Measurements from ENCODE around the gene SLC2A5.
"Not testable (repeated sequence)": the region's sequence is repeated elsewhere in the genome, so short reads cannot be mapped to it uniquely, and the experiment has no call there.

Gene SLC2A5

DNA sequence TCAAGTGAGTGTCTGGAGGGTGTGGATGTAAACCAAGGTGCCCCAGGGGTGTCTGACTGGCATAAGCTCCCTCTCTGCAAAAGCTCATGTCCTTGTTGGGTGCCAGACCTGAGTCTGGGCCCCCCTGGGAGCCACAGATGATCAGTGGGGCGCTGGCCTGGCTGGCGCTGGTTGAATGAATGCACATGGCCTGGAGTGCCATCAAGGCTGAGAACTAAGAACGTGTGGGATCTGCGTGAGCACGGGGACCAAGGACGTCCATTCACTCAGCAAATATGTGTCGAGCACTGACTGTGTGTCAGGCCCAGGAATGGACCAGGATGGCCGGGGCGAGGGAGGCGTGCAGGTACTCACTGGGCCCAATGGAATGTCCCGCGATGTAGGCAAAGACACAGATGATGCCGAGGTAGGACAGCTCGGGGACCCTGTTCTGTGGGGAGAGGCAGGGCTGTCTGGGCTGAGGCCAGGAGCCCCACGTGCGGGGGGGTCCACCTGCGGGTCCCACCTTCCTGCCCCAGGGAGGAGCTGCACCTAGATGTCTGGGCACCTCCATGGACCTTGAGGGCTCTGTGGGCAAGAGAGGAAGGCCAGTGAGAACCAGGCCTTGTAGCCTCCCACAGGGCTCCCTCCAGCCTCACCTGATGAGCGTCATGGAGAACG, 62.3 kb downstream of the SLC2A5 start:
- no peaks in the 10 kb centered on the region for H3K9me3 Mint-ChIP-seq
- H3K4me1 Mint-ChIP-seq: peaks cover 29% of the 10 kb centered on the region
- no peaks in the 10 kb centered on the region for H3K36me3 Mint-ChIP-seq
- no peak overlapping the region for H3K27ac Mint-ChIP-seq
- no peak overlapping the region for H3K4me3 Mint-ChIP-seq
- ATAC-seq (ENCODE audit: low read depth) (no peak), DNase-seq (ENCODE audit: low spot score in 2 of 2) (no peak)
- H3K27me3 Mint-ChIP-seq: peaks cover 21% of the 10 kb centered on the region

- H3K4me3 Mint-ChIP-seq: no peak overlapping the region
- H3K27ac Mint-ChIP-seq: no peak overlapping the region
- no peaks in the 10 kb centered on the region for H3K9me3 Mint-ChIP-seq
- peaks cover 19% of the 10 kb centered on the region for H3K4me1 Mint-ChIP-seq
- peaks cover 13% of the 10 kb centered on the region for H3K27me3 Mint-ChIP-seq
- ATAC-seq (ENCODE audit: low read depth) (no peak), DNase-seq (ENCODE audit: low spot score in 2 of 2) (no peak)
- H3K36me3 Mint-ChIP-seq: no peaks in the 10 kb centered on the region
These were observed 64.1 kb downstream of the SLC2A5 start for GRCh38 chr1:9005395-9005708.

DNA sequence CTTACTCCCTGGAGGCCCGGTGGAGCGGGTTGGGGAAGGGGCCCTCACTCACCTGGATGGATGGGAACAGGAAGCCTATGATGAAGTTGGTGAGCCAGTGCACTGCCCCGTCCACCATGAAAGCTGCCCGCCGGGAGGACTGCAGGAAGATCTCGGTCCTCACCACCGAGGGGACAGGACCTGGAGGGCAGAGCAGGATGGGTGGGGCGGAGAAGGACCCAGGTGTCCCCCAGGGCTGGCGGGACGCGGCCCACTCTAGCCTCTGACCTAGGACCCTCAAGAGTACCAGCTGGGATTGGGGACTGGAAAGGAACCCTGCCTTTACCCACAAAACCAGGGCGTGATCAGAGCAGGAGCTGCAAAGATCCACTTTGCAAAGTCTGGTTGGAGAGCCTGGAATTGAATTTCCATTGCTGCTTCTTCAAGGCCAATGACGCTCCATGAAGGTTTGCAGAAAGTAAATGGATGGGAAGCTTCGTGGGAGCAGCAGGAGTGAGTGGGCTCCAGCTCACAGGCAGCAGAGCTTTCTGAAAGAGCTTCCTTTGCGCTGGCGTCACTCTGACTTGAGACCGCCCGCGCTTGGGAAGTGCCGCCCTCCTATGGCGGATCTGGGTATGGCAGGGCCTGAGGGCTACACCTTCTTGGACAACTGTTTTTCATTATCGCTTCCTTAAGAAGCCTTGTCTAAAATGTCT, 64.6 kb downstream of the SLC2A5 start:
- Mint-ChIP-seq H3K4me1 (peaks cover 15% of the 10 kb centered on the region), H3K27me3 (peaks cover 13% of the 10 kb centered on the region), H3K36me3 (no peaks in the 10 kb centered on the region), H3K9me3 (no peaks in the 10 kb centered on the region), H3K4me3 (no peak overlapping the region), H3K27ac (no peak overlapping the region)
- peak; percentile 74 for ATAC-seq (ENCODE audit: low read depth)
- DNase-seq (ENCODE audit: low spot score in 2 of 2): peak; percentile 72 to 88

DNA sequence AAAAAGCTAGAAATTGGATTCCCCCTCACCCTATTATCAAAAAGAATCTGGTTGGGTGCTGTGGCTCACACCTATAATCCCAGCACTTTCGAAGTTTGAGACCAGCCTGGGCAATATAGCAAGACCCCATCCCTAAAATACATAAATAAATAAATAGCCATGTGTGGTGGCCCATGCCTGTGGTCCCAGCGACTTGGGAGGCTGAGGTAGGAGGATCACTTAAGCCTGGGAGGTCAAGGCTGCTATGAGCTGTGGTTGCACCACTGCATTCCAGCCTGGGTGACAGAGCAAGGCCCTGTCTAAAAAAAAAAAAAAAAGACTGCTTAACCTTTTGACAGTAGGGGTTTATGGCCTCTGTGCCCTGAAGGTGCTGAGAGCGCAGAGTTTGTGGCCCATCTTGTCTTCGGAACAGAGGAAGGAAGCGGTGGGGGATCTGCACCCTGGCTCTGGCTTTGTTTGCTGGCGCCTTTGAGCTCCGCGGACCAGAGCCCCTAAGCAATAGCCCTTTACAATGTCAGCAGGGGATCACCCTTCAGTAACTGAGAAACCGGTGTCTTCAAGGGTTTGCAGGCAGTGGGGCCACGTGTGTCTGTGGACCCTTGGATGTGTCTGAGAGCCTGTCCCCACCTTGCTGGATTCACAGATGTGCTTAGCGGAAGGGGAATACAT, 65.3 kb downstream of the SLC2A5 start:
- Mint-ChIP-seq H3K27me3 (peaks cover 10% of the 10 kb centered on the region), H3K4me1 (peaks cover 11% of the 10 kb centered on the region), H3K36me3 (no peaks in the 10 kb centered on the region), H3K9me3 (no peaks in the 10 kb centered on the region), H3K4me3 (no peak overlapping the region), H3K27ac (no peak overlapping the region)
- no peak for DNase-seq (ENCODE audit: low spot score in 2 of 2)
- no peak for ATAC-seq (ENCODE audit: low read depth)

- H3K36me3 Mint-ChIP-seq; ATAC-seq (ENCODE audit: low read depth); H3K4me1 Mint-ChIP-seq; H3K27me3 Mint-ChIP-seq; H3K9me3 Mint-ChIP-seq; H3K4me3 Mint-ChIP-seq; H3K27ac Mint-ChIP-seq; DNase-seq (ENCODE audit: low spot score in 2 of 2): not testable (repeated sequence)
These were observed 67.2 kb downstream of the SLC2A5 start for GRCh38 chr1:9002215-9002560.

- H3K9me3 Mint-ChIP-seq; H3K4me3 Mint-ChIP-seq; H3K36me3 Mint-ChIP-seq; H3K4me1 Mint-ChIP-seq; H3K27ac Mint-ChIP-seq; H3K27me3 Mint-ChIP-seq; DNase-seq (ENCODE audit: low spot score in 2 of 2); ATAC-seq (ENCODE audit: low read depth): not testable (repeated sequence)
These were observed 67.8 kb downstream of the SLC2A5 start for GRCh38 chr1:9001534-9002214.

- not testable (repeated sequence) for DNase-seq (ENCODE audit: low spot score in 2 of 2); H3K4me3 Mint-ChIP-seq; H3K4me1 Mint-ChIP-seq; H3K36me3 Mint-ChIP-seq; H3K27me3 Mint-ChIP-seq; H3K9me3 Mint-ChIP-seq; H3K27ac Mint-ChIP-seq; ATAC-seq (ENCODE audit: low read depth)
These were observed 75.3 kb downstream of the SLC2A5 start for GRCh38 chr1:8993962-8994675.

DNA sequence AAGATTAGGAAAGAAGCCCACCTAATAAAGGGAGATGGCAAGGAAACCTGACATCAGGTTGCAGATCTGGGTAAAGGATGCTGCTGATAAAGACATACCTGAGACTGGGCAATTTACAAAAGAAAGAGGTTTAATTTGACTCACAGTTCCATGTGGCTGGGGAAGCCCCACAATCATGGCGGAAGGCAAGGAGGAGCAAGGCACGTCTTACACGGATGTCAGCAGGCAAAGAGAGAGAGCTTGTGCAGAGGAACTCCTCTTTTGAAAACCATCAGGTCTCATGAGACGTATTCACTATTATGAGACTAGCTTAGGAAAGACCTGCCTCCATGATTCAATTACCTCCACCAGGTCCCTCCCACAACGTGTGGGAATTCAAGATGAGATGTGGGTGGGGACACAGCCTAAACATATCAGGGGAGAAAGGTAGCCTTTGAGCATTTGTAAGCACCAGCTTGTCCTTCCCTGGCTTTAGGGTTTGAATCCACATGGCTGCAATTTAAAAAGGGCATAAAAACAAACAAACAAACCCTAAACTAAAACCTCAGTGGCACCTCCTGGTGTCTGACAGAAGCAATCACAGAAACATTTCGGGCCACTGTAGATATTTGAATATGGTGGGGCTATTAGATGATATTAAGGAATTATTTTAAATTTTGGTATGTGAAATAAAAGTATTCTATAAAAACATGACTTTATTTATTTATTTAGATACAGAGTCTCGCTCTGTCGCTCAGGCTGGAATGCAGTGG, 76.3 kb downstream of the SLC2A5 start:
- no peak overlapping the region for H3K4me3 Mint-ChIP-seq
- DNase-seq (ENCODE audit: low spot score in 2 of 2): no peak
- H3K9me3 Mint-ChIP-seq: no peaks in the 10 kb centered on the region
- no peaks in the 10 kb centered on the region for H3K36me3 Mint-ChIP-seq
- H3K27me3 Mint-ChIP-seq: peaks cover 9% of the 10 kb centered on the region
- no peak for ATAC-seq (ENCODE audit: low read depth)
- no peaks in the 10 kb centered on the region for H3K4me1 Mint-ChIP-seq
- H3K27ac Mint-ChIP-seq: no peak overlapping the region

GRCh38 chr1:8989821-8990220, 79.6 kb downstream of the SLC2A5 start:
- no peak for ATAC-seq (ENCODE audit: low read depth)

DNA sequence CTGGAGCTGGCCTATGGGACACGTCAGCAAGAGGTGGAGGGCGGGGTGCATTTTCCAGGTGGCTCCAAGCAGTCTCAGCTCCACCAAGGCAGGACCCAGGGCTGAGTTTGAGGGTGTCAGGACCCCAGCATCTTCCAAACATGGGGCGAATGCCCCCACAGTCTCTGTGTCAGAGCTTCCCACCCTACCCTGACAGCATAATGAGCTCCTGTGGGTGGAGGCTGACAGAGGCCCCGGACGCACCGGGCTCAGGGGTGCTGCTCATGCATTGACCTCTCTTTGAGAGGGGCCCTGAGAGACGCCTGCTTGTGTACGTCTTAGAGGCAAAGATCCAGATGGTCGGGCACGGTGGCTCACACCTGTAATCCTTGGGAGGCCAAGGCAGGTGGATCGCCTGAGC, 80.4 kb downstream of the SLC2A5 start:
- Mint-ChIP-seq H3K27ac (no peak overlapping the region), H3K4me3 (no peak overlapping the region), H3K27me3 (peaks cover 12% of the 10 kb centered on the region), H3K9me3 (no peaks in the 10 kb centered on the region), H3K4me1 (peaks cover 4% of the 10 kb centered on the region), H3K36me3 (no peaks in the 10 kb centered on the region)
- ATAC-seq (ENCODE audit: low read depth) (no peak), DNase-seq (ENCODE audit: low spot score in 2 of 2) (no peak)

More at GRCh38 chr1:8989821-8990220, 79.6 kb downstream of the SLC2A5 start:
- Mint-ChIP-seq H3K9me3 (no peaks in the 10 kb centered on the region), H3K27ac (no peak overlapping the region), H3K4me3 (no peak overlapping the region), H3K36me3 (no peaks in the 10 kb centered on the region), H3K4me1 (peaks cover 4% of the 10 kb centered on the region), H3K27me3 (peaks cover 12% of the 10 kb centered on the region)
- DNase-seq (ENCODE audit: low spot score in 2 of 2): no peak

DNA sequence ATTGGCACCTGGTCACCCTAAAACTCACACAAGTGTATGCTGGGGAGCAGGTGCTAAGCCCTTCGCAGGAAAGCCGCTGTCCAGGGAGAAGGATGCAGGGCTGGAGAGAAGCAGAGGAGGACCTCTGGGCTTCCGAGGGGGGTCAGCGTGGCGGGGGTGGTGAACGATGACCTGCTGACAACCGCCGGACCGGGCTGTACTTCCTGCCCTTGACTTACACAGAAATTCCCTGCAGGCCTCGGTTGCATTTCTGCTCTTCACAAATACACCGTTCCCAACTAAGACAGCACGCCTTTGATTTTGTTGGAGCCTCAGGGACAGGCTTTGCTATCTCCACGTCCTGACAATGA, 80.8 kb downstream of the SLC2A5 start:
- Mint-ChIP-seq H3K27ac (no peak overlapping the region), H3K27me3 (peaks cover 12% of the 10 kb centered on the region), H3K4me3 (no peak overlapping the region), H3K36me3 (no peaks in the 10 kb centered on the region), H3K9me3 (no peaks in the 10 kb centered on the region), H3K4me1 (peaks cover 4% of the 10 kb centered on the region)
- no peak for DNase-seq (ENCODE audit: low spot score in 2 of 2)
- ATAC-seq (ENCODE audit: low read depth): no peak

- no peaks in the 10 kb centered on the region for H3K9me3 Mint-ChIP-seq
These were observed 81.4 kb downstream of the SLC2A5 start for GRCh38 chr1:8987881-8988617.

GRCh38 chr1:8986814-8987190, 82.6 kb downstream of the SLC2A5 start:
- ATAC-seq (ENCODE audit: low read depth): peak; percentile 21
- Mint-ChIP-seq H3K27me3 (peaks cover 14% of the 10 kb centered on the region), H3K4me3 (peak overlapping the region; percentile 18)

More at GRCh38 chr1:8987881-8988617, 81.4 kb downstream of the SLC2A5 start:
- H3K27ac Mint-ChIP-seq: no peak overlapping the region
- H3K4me1 Mint-ChIP-seq: peaks cover 4% of the 10 kb centered on the region
- peak; percentile 39 to 67 for DNase-seq (ENCODE audit: low spot score in 2 of 2)
- ATAC-seq (ENCODE audit: low read depth): peak; percentile 65
- peaks cover 12% of the 10 kb centered on the region for H3K27me3 Mint-ChIP-seq
- no peak overlapping the region for H3K4me3 Mint-ChIP-seq
- H3K36me3 Mint-ChIP-seq: no peaks in the 10 kb centered on the region

More at GRCh38 chr1:8986814-8987190, 82.6 kb downstream of the SLC2A5 start:
- DNase-seq (ENCODE audit: low spot score in 2 of 2): no peak
- H3K27ac Mint-ChIP-seq: no peak overlapping the region
- no peaks in the 10 kb centered on the region for H3K36me3 Mint-ChIP-seq
- no peaks in the 10 kb centered on the region for H3K9me3 Mint-ChIP-seq
- peaks cover 4% of the 10 kb centered on the region for H3K4me1 Mint-ChIP-seq
